Neural cell (in vitro differentiated cells): Measurements from ENCODE around the gene EFCAB6.

Source experiments
- CTCF ChIP-seq: fragments of 450-650 bp; IDR thresholded peaks from 2 replicates; pipeline ENCODE4 v1.5.1; 2014; ENCODE audit warnings: antibody characterized with exemption, mild to moderate bottlenecking, moderate library complexity; ENCODE audit not compliant: poor library complexity, severe bottlenecking
- EZH2 ChIP-seq: fragments of 200-600, 300-800 bp; shearing (Covaris generic), sonication (generic); IDR thresholded peaks from 2 replicates; pipeline ENCODE4 v1.6.1; 2014; ENCODE audit warnings: antibody characterized with exemption, low read length, borderline replicate concordance, mild to moderate bottlenecking; ENCODE audit not compliant: insufficient read depth, poor library complexity, severe bottlenecking
- POLR2AphosphoS5 ChIP-seq: IDR thresholded peaks from 2 replicates; pipeline ENCODE4 v1.6.1; 2012
- RAD21 ChIP-seq: fragments of 450-650 bp; conservative IDR thresholded peaks from 2 replicates; pipeline ENCODE4 v1.6.1; 2014; ENCODE audit warnings: antibody characterized with exemption, mild to moderate bottlenecking, moderate library complexity
- SMC3 ChIP-seq: fragments of 450-650 bp; conservative IDR thresholded peaks from 2 replicates; pipeline ENCODE4 v1.6.1; 2014; ENCODE audit warnings: antibody characterized with exemption, mild to moderate bottlenecking, moderate library complexity; ENCODE audit not compliant: poor library complexity
- TAF1 ChIP-seq: IDR thresholded peaks from 2 replicates; pipeline ENCODE4 v1.6.1; 2012; ENCODE audit warnings: low read depth
- TF ChIP-seq, protein P1 (sequence below): IDR thresholded peaks from 2 replicates; pipeline ENCODE4 v1.6.1; 2012; ENCODE audit warnings: borderline replicate concordance

GRCh38 chr22:43566561-43567332 lies 245.4 kb downstream of the EFCAB6 start:
- TF ChIP-seq CTCF (no peak), EZH2 (no peak), RAD21 (no peak), POLR2AphosphoS5 (no peak), TAF1 (no peak), SMC3 (no peak)
- TF ChIP-seq, protein P1, sequence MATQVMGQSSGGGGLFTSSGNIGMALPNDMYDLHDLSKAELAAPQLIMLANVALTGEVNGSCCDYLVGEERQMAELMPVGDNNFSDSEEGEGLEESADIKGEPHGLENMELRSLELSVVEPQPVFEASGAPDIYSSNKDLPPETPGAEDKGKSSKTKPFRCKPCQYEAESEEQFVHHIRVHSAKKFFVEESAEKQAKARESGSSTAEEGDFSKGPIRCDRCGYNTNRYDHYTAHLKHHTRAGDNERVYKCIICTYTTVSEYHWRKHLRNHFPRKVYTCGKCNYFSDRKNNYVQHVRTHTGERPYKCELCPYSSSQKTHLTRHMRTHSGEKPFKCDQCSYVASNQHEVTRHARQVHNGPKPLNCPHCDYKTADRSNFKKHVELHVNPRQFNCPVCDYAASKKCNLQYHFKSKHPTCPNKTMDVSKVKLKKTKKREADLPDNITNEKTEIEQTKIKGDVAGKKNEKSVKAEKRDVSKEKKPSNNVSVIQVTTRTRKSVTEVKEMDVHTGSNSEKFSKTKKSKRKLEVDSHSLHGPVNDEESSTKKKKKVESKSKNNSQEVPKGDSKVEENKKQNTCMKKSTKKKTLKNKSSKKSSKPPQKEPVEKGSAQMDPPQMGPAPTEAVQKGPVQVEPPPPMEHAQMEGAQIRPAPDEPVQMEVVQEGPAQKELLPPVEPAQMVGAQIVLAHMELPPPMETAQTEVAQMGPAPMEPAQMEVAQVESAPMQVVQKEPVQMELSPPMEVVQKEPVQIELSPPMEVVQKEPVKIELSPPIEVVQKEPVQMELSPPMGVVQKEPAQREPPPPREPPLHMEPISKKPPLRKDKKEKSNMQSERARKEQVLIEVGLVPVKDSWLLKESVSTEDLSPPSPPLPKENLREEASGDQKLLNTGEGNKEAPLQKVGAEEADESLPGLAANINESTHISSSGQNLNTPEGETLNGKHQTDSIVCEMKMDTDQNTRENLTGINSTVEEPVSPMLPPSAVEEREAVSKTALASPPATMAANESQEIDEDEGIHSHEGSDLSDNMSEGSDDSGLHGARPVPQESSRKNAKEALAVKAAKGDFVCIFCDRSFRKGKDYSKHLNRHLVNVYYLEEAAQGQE = no peak
